ENCODE data around the gene RNF151.

The RNF151 gene

DNA sequence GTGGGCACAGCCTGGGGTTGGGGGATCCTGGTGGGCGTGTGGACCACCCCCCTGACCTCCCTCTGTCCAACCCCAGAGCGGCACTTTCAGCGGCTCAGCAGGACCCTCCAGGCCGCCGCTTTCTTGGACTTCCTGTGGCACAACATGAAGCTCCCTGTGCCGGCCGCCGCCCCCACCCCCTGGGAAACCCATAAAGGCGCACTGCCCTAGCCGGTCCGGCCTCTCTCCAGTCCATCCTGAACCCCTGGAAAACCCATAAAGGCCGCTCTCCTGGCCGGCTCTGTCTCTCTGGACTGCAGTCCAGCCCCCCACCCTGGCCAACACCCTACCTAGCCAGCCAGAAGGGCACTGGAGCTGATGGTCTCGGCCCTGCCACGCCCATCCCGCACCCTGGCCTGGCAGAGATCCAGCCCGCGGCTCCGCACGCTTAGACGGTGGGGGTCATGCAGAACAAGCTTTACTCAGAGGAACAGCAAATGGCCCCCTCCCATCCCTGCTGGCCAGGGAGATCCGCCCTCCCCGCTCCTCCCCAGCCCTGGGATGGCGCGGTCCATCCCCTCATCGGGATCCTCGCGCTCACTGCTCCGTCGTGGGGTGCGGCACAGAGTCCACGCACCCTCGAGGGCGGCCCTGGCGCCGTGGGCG lies 11.9 kb downstream of the RNF151 start:
- no peak for DNase-seq

GRCh38 chr16:1979271-1980029 lies 12.8 kb downstream of the RNF151 start:
- DNase-seq = no peak

DNA sequence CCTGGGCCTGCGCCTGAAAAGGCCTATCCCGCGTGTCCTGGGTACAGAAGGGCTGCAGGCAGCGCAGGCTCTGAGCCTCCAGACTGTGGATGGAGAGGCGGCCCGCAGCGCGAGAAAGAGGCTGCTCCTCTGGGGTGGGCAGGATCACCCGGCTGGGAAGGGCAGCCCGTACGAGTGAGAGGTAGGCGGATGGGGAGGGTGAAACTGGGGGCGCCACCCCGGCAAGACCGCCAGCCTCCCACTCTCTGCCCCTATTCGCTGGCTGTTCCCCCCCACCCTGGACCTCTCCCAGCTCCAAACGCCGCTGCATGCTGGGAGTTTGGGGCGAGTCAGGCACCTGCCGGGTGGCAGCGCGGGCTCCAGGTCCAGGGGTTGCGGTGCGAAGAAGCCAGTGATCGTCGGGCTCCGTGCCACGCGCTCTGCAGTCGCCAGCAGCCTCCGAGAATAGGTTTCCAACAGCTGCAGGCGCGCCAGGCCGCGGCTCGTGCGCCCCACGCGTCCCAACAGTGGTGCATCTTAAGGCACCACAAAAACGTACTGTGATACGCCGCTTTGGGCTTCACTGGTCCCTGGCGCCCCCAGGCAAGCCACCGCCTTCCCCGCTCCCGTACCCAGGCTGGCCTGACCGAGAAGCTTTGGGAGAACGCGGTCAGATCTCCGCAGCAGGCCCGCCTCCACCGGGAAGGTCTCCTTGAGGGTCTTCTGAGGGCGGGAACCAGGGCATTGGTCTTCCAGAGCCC lies 13.5 kb downstream of the RNF151 start:
- no peak for DNase-seq

GRCh38 chr16:1980770-1981087 lies 14.1 kb downstream of the RNF151 start:
- DNase-seq = no peak

- no peak for DNase-seq
These were observed 14.8 kb downstream of the RNF151 start, which contains the start of gene NOXO1 for GRCh38 chr16:1981398-1981836. TSS of gene NOXO1 (minus strand) at chr16:1981469. CDS start at chr16:1981179, 290 bp downstream.

GRCh38 chr16:1982013-1982433 lies 15.4 kb downstream of the RNF151 start:
- no peak for DNase-seq

DNA sequence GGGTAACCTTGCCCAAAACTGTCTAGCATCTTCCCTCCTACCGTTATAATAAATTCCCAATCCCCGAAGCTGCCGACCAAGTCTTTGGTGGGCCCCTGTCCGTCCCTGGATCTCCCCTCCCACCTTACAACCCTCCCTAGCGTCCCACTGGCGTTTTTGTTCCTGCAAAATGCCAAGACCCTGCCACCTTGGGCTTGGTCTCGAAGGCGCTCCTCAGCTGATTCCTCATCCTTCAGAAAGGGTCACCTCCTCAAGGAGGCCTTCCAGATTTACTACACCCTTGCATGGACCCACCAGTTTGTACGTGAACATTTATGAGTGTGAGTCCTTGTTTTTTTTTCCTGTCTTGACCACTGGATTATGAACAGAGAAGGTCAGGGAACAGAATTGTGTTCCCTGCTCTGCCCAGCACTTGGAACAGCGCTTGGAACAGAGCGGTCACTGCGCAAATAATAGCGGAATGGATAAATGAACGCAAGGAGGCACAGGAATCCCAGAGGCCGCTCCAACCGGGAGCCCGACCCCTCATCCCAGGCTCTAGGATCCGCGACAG lies 16.4 kb downstream of the RNF151 start:
- no peak for DNase-seq

GRCh38 chr16:1983544-1984346 lies 17.1 kb downstream of the RNF151 start, which contains the start of gene GFER:
TSS of gene GFER (plus strand) at chr16:1984193. CDS start at chr16:1984219, 26 bp downstream.
- no peak for DNase-seq

DNA sequence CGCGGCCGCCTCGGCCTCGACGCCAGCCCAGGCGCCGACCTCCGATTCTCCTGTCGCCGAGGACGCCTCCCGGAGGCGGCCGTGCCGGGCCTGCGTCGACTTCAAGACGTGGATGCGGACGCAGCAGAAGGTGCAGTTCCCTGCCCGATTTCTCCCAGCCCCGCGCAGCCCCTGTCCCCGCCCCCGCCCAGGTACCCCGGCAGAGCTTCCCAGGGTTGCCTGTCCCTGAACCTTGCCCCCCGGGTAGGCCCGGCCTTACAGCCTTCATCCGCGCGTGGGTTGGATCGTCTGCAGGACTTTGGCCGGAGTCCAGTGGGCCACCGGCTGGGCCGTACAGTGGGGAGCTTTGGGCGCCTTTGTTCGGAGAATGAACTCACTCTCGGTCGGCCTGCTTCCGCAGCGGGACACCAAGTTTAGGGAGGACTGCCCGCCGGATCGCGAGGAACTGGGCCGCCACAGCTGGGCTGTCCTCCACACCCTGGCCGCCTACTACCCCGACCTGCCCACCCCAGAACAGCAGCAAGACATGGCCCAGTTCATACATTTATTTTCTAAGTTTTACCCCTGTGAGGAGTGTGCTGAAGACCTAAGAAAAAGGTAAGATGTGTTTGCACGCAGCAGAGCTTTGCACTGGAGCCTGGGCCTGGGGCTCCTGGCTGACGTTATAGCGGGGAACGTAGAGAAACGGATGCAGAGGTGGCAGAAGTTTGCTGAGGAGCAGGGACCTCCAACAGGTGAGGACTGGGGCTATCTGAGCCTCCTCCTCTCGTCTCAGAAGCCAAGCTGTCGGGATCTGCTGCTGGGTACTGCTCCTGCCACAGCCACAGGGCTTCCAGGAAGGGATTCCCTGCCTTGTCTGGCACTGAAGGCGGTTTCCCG lies 17.9 kb downstream of the RNF151 start:
- DNase-seq = no peak

DNA sequence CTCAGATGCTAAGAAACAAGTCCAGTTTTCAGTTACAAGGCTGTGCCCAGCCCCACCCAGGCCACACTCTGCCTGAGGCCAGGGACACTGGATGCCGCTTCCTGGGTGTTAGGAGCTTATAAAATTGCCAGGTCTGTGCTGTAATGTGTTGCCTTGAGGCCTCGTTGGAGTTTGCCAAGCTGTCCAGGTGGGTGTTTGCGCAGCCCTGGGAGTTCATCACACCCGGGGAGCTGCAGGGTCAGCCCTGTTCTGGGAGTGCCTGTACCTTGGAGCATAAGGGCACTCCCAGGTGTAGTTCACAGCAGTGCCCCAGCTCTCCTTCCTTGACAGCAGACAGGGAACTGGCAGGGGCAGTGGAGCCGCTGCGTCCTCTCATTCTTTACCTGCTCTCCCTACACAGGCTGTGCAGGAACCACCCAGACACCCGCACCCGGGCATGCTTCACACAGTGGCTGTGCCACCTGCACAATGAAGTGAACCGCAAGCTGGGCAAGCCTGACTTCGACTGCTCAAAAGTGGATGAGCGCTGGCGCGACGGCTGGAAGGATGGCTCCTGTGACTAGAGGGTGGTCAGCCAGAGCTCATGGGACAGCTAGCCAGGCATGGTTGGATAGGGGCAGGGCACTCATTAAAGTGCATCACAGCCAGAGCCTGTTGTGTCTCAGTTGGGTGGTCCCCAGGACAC lies 19.0 kb downstream of the RNF151 start:
- no peak for DNase-seq

- DNase-seq = no peak
These were observed 20.5 kb downstream of the RNF151 start for GRCh38 chr16:1987198-1987597.

- DNase-seq = no peak
These were observed 22.8 kb downstream of the RNF151 start, which contains the start of gene SYNGR3 for GRCh38 chr16:1989209-1990100. TSS of gene SYNGR3 (plus strand) at chr16:1989970. CDS start at chr16:1990103, 133 bp downstream.

GRCh38 chr16:1990101-1990350 lies 23.4 kb downstream of the RNF151 start:
- DNase-seq = no peak

- DNase-seq = no peak
These were observed 23.9 kb downstream of the RNF151 start for GRCh38 chr16:1990351-1991134.

GRCh38 chr16:1991135-1991551 lies 24.5 kb downstream of the RNF151 start:
- no peak for DNase-seq

- no peak for DNase-seq
These were observed 24.9 kb downstream of the RNF151 start for GRCh38 chr16:1991588-1991947.

DNA sequence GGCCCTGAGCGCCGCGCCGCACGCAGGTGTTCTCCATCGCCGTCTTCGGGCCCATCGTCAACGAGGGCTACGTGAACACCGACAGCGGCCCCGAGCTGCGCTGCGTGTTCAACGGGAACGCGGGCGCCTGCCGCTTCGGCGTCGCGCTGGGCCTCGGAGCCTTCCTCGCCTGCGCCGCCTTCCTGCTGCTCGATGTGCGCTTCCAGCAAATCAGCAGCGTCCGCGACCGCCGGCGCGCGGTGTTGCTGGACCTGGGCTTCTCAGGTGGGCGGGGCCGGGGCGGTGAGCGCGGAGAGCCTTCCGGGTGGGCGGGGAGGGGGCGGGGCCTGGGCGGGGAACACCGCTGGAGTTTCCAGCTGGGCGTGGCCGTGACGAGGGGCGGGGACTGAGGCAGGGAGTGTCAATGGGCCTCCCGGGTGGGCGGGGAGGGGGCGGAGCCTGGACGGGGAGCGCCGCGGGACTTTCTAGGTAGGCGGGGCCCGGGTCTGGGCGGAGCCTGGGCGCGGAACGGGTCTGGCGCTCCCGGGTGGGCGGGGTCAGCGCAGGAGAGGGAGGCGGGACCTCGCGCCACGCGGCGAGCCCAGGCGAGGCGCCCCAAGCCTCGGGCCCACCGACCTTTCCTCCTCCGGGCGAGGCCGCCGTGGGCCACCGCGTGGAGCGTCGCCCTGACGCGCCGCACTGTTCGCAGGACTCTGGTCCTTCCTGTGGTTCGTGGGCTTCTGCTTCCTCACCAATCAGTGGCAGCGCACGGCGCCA lies 25.5 kb downstream of the RNF151 start:
- DNase-seq = no peak

GRCh38 chr16:1992704-1993317 lies 26.2 kb downstream of the RNF151 start:
- DNase-seq = no peak
